H1 (cell line): ENCODE data around the gene OR5AP2. TPM values are rescaled to one million over a fixed set of nuclear protein-coding genes. Genes with fewer than 3 reads are reported as not detected.
A peak's percentile ranks its signal among the peaks of the same experiment; 100 is the strongest.

ENCODE experiments used
- CTCF ChIA-PET: fragments of 300-600 bp; sonication (Branson Sonifier 250); formaldehyde crosslinking; loops from one replicate; lab custom pipeline; 2021; ENCODE audit not compliant: partially characterized antibody; lab: Charles Lee
- POLR2A ChIA-PET: fragments of 300-600 bp; sonication (Branson Sonifier 250); formaldehyde crosslinking; loops from one replicate; lab custom pipeline; 2021; ENCODE audit warnings: inconsistent platforms; ENCODE audit not compliant: partially characterized antibody; lab: Charles Lee
- DNase-seq, 2 experiments: peaks; one replicate each; pipeline versions ENCODE4 v3.0.0 to v3.0.0-alpha.2; 2010 to 2022; ENCODE audit warnings: low spot score in 2 of 2, low read depth in 1 of 2, mixed read lengths in 1 of 2
- FAIRE-seq: peaks from 2 replicates; lab custom pipeline; 2011; peaks lifted over from hg19 to GRCh38; lab: Jason Lieb, UNC
- H2AFZ ChIP-seq: 2 replicates; pipeline ENCODE4 v1.8.1; 2012; ENCODE audit warnings: low read length, inconsistent platforms
- H2AK5ac ChIP-seq: 2 replicates; pipeline ENCODE4 v1.6.1; 2013; ENCODE audit warnings: low read depth, low read length
- H2BK120ac ChIP-seq: replicated peaks from 2 replicates; pipeline ENCODE3; 2013; ENCODE audit warnings: low read depth, low read length, inconsistent platforms
- H2BK12ac ChIP-seq: 2 replicates; pipeline ENCODE4 v1.6.1; 2013; ENCODE audit warnings: low read depth, low read length
- H2BK15ac ChIP-seq: 2 replicates; pipeline ENCODE4 v1.6.1; 2013; ENCODE audit warnings: low read length
- H2BK20ac ChIP-seq: 2 replicates; pipeline ENCODE4 v1.6.1; 2013; ENCODE audit warnings: low read length
- H2BK5ac ChIP-seq: 2 replicates; pipeline ENCODE4 v1.6.1; 2013; ENCODE audit warnings: low read depth, low read length
- H3K14ac ChIP-seq: 2 replicates; pipeline ENCODE4 v1.6.1; 2013; ENCODE audit warnings: inconsistent platforms; ENCODE audit not compliant: insufficient read length
- H3K18ac ChIP-seq: 2 replicates; pipeline ENCODE4 v1.6.1; 2013; ENCODE audit warnings: low read length; ENCODE audit errors: extremely low read depth
- H3K23ac ChIP-seq: 2 replicates; pipeline ENCODE4 v1.6.1; 2013; ENCODE audit warnings: inconsistent platforms; ENCODE audit not compliant: insufficient read length
- H3K23me2 ChIP-seq: 2 replicates; pipeline ENCODE4 v1.6.1; 2013; ENCODE audit warnings: low read depth, low read length
- H3K27ac ChIP-seq: 2 replicates; pipeline ENCODE4 v1.6.1; 2011; ENCODE audit warnings: low read depth, low read length, inconsistent platforms
- H3K27me3 ChIP-seq, 4 experiments: replicated peaks in 1 of 4; 1 replicate in 1 of 4; 2 replicates in 3 of 4; pipeline versions ENCODE4 v1.6.1 to v1.8.1; 2011 to 2013; ENCODE audit warnings: low read length in 3 of 4, mild to moderate bottlenecking in 3 of 4, inconsistent platforms in 2 of 4, mixed read lengths in 2 of 4, moderate library complexity in 1 of 4; ENCODE audit not compliant: control insufficient read depth in 3 of 4, insufficient read depth in 3 of 4; ENCODE audit errors: extremely low read depth in 1 of 4
- H3K36me3 ChIP-seq, 4 experiments: 2 replicates each; pipeline versions ENCODE4 v1.6.1 to v1.8.1; 2011 to 2013; ENCODE audit warnings: mild to moderate bottlenecking in 4 of 4, low read length in 3 of 4, moderate library complexity in 2 of 4, control low read depth in 1 of 4, inconsistent platforms in 1 of 4; ENCODE audit not compliant: insufficient read depth in 4 of 4, control insufficient read depth in 2 of 4
- H3K4ac ChIP-seq: replicated peaks from 2 replicates; pipeline ENCODE3; 2013; ENCODE audit warnings: low read length, low read depth, mixed read lengths, inconsistent platforms; ENCODE audit not compliant: insufficient read length
- H3K4me1 ChIP-seq, 4 experiments: replicated peaks in 1 of 4; 1 replicate in 1 of 4; 2 replicates in 3 of 4; pipeline versions ENCODE4 v1.6.1 to v1.8.1; 2011 to 2013; ENCODE audit warnings: low read length in 3 of 4, inconsistent platforms in 2 of 4, mixed read lengths in 1 of 4; ENCODE audit not compliant: insufficient read depth in 4 of 4, control insufficient read depth in 3 of 4
- H3K4me2 ChIP-seq, 2 experiments: 2 replicates each; pipeline versions ENCODE4 v1.6.1 to v1.8.1; 2011 to 2013; ENCODE audit warnings: low read depth in 2 of 2, low read length in 2 of 2, control low read depth in 1 of 2, inconsistent platforms in 1 of 2, mild to moderate bottlenecking in 1 of 2; ENCODE audit not compliant: insufficient read depth in 1 of 2
- H3K4me3 ChIP-seq, 4 experiments: fragments of 200-600, 300-600 bp in 1 of 4; sonication (generic), shearing (Covaris generic), sonication (Bioruptor Twin) in 1 of 4; 2 replicates each; pipeline versions ENCODE4 v1.5.1 to v1.8.1; 2011 to 2016; ENCODE audit warnings: low read length in 4 of 4, low read depth in 3 of 4, control low read depth in 2 of 4, inconsistent platforms in 2 of 4, mild to moderate bottlenecking in 2 of 4, mixed read lengths in 1 of 4, moderate library complexity in 1 of 4; ENCODE audit not compliant: insufficient read depth in 2 of 4; ENCODE audit errors: extremely low read depth in 1 of 4
- H3K56ac ChIP-seq: replicated peaks from 2 replicates; pipeline ENCODE3; 2013; ENCODE audit warnings: low read depth, mild to moderate bottlenecking, mixed read lengths, low read length, inconsistent platforms; ENCODE audit not compliant: insufficient read length
- H3K79me1 ChIP-seq: 2 replicates; pipeline ENCODE4 v1.6.1; 2013; ENCODE audit warnings: low read depth, low read length, control low read depth
- H3K79me2 ChIP-seq, 2 experiments: 2 replicates each; pipeline versions ENCODE4 v1.6.1 to v1.8.1; 2012 to 2013; ENCODE audit warnings: low read length in 2 of 2, mild to moderate bottlenecking in 2 of 2, inconsistent platforms in 1 of 2; ENCODE audit not compliant: insufficient read depth in 2 of 2, control insufficient read depth in 1 of 2
- H3K9ac ChIP-seq, 4 experiments: replicated peaks in 1 of 4; 1 replicate in 1 of 4; 2 replicates in 3 of 4; pipeline versions ENCODE4 v1.6.1 to v1.8.1; 2011 to 2013; ENCODE audit warnings: low read depth in 3 of 4, low read length in 3 of 4, control low read depth in 2 of 4, mild to moderate bottlenecking in 2 of 4, moderate library complexity in 2 of 4, inconsistent platforms in 1 of 4; ENCODE audit errors: extremely low read depth in 1 of 4
- H3K9me3 ChIP-seq, 2 experiments: 2 replicates each; pipeline versions ENCODE4 v1.6.1 to v1.8.1; 2012 to 2013; ENCODE audit warnings: mild to moderate bottlenecking in 2 of 2, moderate library complexity in 2 of 2, control low read depth in 1 of 2, inconsistent platforms in 1 of 2, low read depth in 1 of 2, low read length in 1 of 2, mixed read lengths in 1 of 2; ENCODE audit not compliant: insufficient read depth in 2 of 2
- H4K20me1 ChIP-seq, 2 experiments: replicated peaks in 1 of 2; 2 replicates each; pipeline versions ENCODE3 to v1.8.1; 2011 to 2013; ENCODE audit warnings: inconsistent platforms in 2 of 2, low read length in 2 of 2, mild to moderate bottlenecking in 1 of 2; ENCODE audit not compliant: insufficient read depth in 2 of 2, control insufficient read depth in 1 of 2
- H4K5ac ChIP-seq: 2 replicates; pipeline ENCODE4 v1.6.1; 2013; ENCODE audit warnings: low read length, low read depth, mixed read lengths, inconsistent platforms; ENCODE audit not compliant: insufficient read length
- H4K8ac ChIP-seq: 2 replicates; pipeline ENCODE4 v1.8.0; 2013; ENCODE audit warnings: mild to moderate bottlenecking, moderate library complexity, low read length, inconsistent platforms; ENCODE audit not compliant: insufficient read depth; ENCODE audit errors: extremely low read depth
- H4K91ac ChIP-seq: replicated peaks from 2 replicates; pipeline ENCODE3; 2013; ENCODE audit warnings: low read length, mixed read lengths, inconsistent platforms; ENCODE audit not compliant: insufficient read length
- BACH1 ChIP-seq: IDR thresholded peaks from 2 replicates; pipeline ENCODE4 v1.6.1; 2012; ENCODE audit warnings: low read length, improper control_type of control experiment
- CTCF ChIP-seq, 3 experiments: IDR thresholded peaks; 1 replicate in 2 of 3; 2 replicates in 1 of 3; pipeline versions ENCODE4 v1.5.1 to v1.6.1; 2011; ENCODE audit warnings: low read length in 3 of 3, mild to moderate bottlenecking in 3 of 3, inconsistent platforms in 2 of 3, low read depth in 1 of 3, moderate library complexity in 1 of 3; ENCODE audit not compliant: insufficient read depth in 1 of 3; ENCODE audit errors: control extremely low read depth in 1 of 3
- HDAC2 ChIP-seq, 2 experiments: fragments of 300-600 bp in 1 of 2; sonication (generic) in 1 of 2; IDR thresholded peaks; 2 replicates each; pipeline ENCODE4 v1.6.1; 2011 to 2012; ENCODE audit warnings: low read depth in 2 of 2, low read length in 2 of 2, mild to moderate bottlenecking in 2 of 2, moderate library complexity in 2 of 2, borderline replicate concordance in 1 of 2, inconsistent platforms in 1 of 2
- JUN ChIP-seq: IDR thresholded peaks from 2 replicates; pipeline ENCODE4 v1.6.1; 2011; ENCODE audit warnings: low read depth, mild to moderate bottlenecking, improper control_type of control experiment, low read length
- JUND ChIP-seq: IDR thresholded peaks from 2 replicates; pipeline ENCODE4 v1.6.1; 2011; ENCODE audit warnings: mild to moderate bottlenecking, improper control_type of control experiment, low read length
- RAD21 ChIP-seq, 2 experiments: IDR thresholded peaks in 1 of 2; conservative IDR thresholded peaks in 1 of 2; 2 replicates each; pipeline ENCODE4 v1.6.1; 2011; ENCODE audit warnings: low read depth in 2 of 2, low read length in 2 of 2, improper control_type of control experiment in 1 of 2, inconsistent platforms in 1 of 2, mild to moderate bottlenecking in 1 of 2, moderate library complexity in 1 of 2
- SIX5 ChIP-seq: IDR thresholded peaks from 2 replicates; pipeline ENCODE4 v1.6.1; 2011; ENCODE audit warnings: mild to moderate bottlenecking, low read depth, low read length
- WGBS, 2 experiments: shearing (Covaris generic) in 1 of 2; methylation state at CpG; one replicate each; pipeline versions ENCODE4 v1.1.6 to v1.1.7; 2013 to 2015; ENCODE audit warnings: low lambda C conversion rate in 2 of 2, mixed read lengths in 2 of 2, inconsistent platforms in 1 of 2, low coverage in 1 of 2, missing lambda C conversion rate in 1 of 2; ENCODE audit not compliant: insufficient replicate concordance in 2 of 2, insufficient coverage in 1 of 2, insufficient read length in 1 of 2; ENCODE audit errors: extremely low coverage in 1 of 2, missing lambda C conversion rate in 1 of 2; 5-methylcytosine and 5-hydroxymethylcytosine counted together
- polyA plus RNA-seq, 7 experiments: library from polyadenylated mRNA; depleted of rRNA in 3 of 7; stranded (reverse) in 5 of 7; unstranded in 2 of 7; fragments of >200 nt in 5 of 7; fragments of 200-250 nt in 2 of 7; gene quantifications; 1 replicate in 5 of 7; 2 replicates in 1 of 7; 4 replicates in 1 of 7; pipeline versions ENCODE4 v1.2.1 to v1.2.3, GENCODE V29; 2011 to 2013; ENCODE audit warnings: missing spikeins in 2 of 7, mixed read lengths in 2 of 7
- total RNA-seq: library from RNA; stranded (reverse); fragmentation: NEBNext Ultra II Directional; extraction: Animal tissue kit (Norgen Biotek cat#: 25700); gene quantifications from 2 replicates; pipeline ENCODE4 v1.2.1, GENCODE V29; 2021

OR5AP2 gene
- total and polyA plus RNA-seq, 2 of the 8 experiments (the other 6 are each of a cell fraction or from before 2014, with no cell fraction given): not detected

GRCh38 chr11:56624661-56625110, 17.6 kb downstream of the OR5AP2 start:
- H3K9me3 ChIP-seq: no peaks in the 10 kb centered on the region
- no peak overlapping the region for H3K14ac ChIP-seq
- no peak overlapping the region for H4K91ac ChIP-seq
- no peak overlapping the region for H3K23ac ChIP-seq
- H3K79me2 ChIP-seq: no peaks in the 10 kb centered on the region
- no peak overlapping the region for H2BK20ac ChIP-seq
- no peaks in the 10 kb centered on the region for H3K27me3 ChIP-seq
- H2BK15ac ChIP-seq: no peak overlapping the region
- H3K4me1 ChIP-seq: no peaks in the 10 kb centered on the region
- ChIA-PET POLR2A (interaction anchor here (0.8 to 1.9 kb wide), 3 partner anchors 35 to 152 kb away, joined by 3 to 4 read pairs (median 3); no protein-coding TSS in a partner anchor), CTCF (interaction anchor here (0.6 to 1.7 kb wide), 15 partner anchors 13 to 927 kb away, joined by 3 to 19 read pairs (median 3); no protein-coding TSS in a partner anchor)
- H3K23me2 ChIP-seq: no peaks in the 10 kb centered on the region; the same call in 1 of the 2 replicates
- H3K79me1 ChIP-seq: no peaks in the 10 kb centered on the region
- H4K20me1 ChIP-seq: no peaks in the 10 kb centered on the region
- DNase-seq: no peak
- H2BK12ac ChIP-seq: no peak overlapping the region
- H3K4me2 ChIP-seq: no peak overlapping the region
- no peak overlapping the region for H4K5ac ChIP-seq
- H3K36me3 ChIP-seq: no peaks in the 10 kb centered on the region
- 34% methylated on average over 3 of the region's 3 CpGs; no CpG with 5 or more reads in 1 of the 2 experiments for WGBS, 2 experiments
- no peak overlapping the region for H4K8ac ChIP-seq
- H2BK5ac ChIP-seq: no peak overlapping the region
- no peak overlapping the region for H3K4me3 ChIP-seq
- H2BK120ac ChIP-seq: no peak overlapping the region
- peak; percentile 71 for FAIRE-seq
- no peak overlapping the region for H3K9ac ChIP-seq
- no peak overlapping the region for H2AK5ac ChIP-seq
- no peak overlapping the region; the same call in 1 of the 2 replicates for H2AFZ ChIP-seq
- no peak overlapping the region for H3K27ac ChIP-seq
- TF ChIP-seq BACH1 (no peak), HDAC2 (IDR thresholded peaks at IDR 0.05; ENCODE audit: borderline replicate concordance in 1 of 2, low read depth in 2 of 2, low read length in 2 of 2) (no peak), CTCF (IDR thresholded peaks at IDR 0.05; ENCODE audit: control extremely low read depth in 1 of 3, insufficient read depth in 1 of 3, low read depth in 1 of 3, low read length in 3 of 3) (peak in 2 of 3 experiments; percentile 38 to 46; a peak in 2 of 4 replicates), JUND (peak; percentile 92), SIX5 (no peak), JUN (peak; percentile 85), RAD21 (IDR thresholded peaks at IDR 0.05 in 1 of 2, conservative IDR thresholded peaks at IDR 0.05 in 1 of 2; ENCODE audit: low read depth in 2 of 2, low read length in 2 of 2) (peak; percentile 71 to 78)
- H3K4ac ChIP-seq: no peak overlapping the region
- H3K56ac ChIP-seq: no peak overlapping the region
- no peak overlapping the region for H3K18ac ChIP-seq
